Activated T-cell treated with anti-CD3 and anti-CD28 coated beads, Interleukin-2, amount 50 U/mL, for 48 hours (primary cell): ENCODE measurements around the gene USP48.
"Not testable (repeated sequence)": the region's sequence is repeated elsewhere in the genome, so short reads cannot be mapped to it uniquely, and the experiment has no call there.

ENCODE experiments used
- DNase-seq, 2 experiments: peaks; one replicate each; pipeline ENCODE4 v3.0.0-alpha.2; 2020

USP48 gene

DNA sequence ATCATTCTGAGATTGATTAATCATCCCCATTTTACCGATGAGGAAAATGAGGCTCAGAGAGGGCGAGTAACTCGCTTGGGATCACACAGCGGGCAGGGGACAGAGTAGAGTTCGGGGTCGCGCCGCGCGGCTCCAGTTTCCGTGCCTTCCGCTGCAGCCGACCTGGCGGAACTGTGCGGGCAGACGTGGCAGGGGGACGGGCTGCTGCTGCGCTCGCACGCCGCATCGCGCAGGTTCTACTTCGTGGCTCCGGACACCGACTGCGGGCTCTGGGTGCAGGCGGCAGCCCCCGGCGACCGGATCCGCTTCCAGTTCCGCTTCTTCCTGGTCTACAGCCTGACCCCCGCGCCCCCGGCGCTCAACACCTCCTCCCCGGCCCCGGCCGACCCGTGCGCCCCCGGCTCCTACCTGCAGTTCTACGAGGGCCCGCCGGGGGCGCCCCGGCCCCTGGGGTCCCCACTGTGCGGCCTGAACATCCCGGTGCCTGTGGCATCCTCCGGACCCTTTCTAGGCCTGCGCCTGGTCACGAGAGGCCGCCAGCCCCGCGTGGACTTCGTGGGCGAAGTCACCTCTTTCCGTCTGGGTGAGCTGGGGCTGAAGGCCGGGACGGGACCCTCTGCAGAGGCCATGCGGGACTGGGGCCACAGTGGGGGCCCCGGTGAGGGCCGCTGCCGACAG is 31.4 kb upstream of the USP48 start:
- peak; percentile 50 to 64 for DNase-seq

GRCh38 chr1:21813542-21813941 is 30.6 kb upstream of the USP48 start:
- no peak for DNase-seq

DNA sequence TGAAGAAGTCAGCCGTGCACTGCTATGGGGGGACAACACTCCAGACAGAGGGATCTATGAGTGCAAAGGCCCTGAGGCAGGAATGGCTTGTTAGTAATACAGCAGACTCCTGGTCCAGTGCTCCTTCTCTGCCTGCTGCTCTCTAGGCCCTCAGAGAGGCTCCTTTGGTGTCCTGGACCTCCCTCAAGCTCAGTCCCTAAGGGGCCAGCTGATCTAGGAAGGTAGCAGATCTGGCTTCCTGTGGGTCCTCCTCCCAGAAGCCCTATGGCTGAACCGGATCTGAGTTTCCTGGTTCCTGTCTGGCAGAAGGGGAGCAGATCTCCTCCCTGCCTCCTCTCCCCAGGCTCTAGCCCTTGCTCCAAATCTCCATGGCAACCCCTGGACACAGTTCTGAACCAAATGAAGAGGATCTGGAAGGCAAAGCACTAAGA is 28.9 kb upstream of the USP48 start, which contains the start of gene LDLRAD2:
Gene LDLRAD2, plus strand, starts transcription at position 391 of the 431 bp plus-strand sequence. CDS start 187 bp downstream, outside the sequence.
- DNase-seq = no peak

DNA sequence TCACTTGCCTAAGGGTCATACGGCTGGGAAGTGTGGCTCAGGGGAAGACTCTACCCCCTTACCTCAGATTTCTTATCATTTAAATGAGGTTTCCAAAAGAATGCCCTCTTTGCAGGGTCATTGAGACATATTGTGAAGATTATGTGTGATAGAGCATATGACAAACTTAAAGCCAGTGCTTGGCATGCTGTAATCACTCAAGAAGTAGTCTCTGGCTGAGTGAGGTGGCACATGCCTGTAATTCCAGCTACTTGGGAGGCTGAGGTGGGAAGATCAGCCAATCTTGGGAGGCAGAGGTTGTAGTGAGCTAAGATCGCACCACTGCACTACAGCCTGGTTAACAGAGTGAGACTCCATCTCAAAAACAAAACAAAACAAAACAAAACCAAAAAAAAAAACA is 21.6 kb upstream of the USP48 start:
- no peak for DNase-seq

DNA sequence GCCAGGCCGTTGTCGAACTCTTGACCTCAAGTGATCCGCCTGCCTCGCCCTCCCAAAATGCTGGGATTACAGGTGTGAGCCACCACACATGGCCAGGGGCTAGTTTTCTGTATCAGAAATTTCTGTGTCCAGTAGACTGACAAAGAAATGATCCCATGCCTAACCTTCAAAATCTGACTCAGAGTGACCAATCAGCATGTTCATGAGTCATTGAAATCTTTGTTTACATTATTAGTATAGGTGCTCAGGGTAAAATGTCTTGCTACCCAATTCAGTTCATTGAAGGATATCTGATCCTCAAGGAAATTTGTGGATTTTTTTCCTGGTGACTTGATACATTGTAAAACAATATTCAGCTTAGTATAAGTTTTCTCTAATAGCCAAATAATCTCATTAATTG is 18.2 kb upstream of the USP48 start:
- no peak for DNase-seq

DNA sequence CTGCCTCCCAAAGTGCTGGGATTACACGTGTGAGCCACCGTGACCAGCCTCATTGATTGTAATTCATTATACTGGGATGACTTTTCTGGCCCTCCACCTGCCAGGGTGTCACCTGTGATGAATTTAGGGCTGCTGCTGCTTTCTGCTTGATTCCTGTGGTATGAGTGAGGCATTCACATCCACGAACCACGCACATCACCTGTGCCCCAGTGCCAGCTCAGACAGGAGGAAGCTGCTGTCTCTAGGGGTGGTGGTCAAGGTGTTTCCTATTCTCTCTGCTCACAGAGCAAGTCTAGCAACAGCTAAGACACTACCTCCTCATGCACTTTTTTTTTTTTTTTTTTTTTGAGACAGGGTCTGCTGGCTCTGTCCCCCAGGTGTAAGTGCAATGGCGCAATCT is 16.8 kb upstream of the USP48 start:
- DNase-seq = no peak

DNA sequence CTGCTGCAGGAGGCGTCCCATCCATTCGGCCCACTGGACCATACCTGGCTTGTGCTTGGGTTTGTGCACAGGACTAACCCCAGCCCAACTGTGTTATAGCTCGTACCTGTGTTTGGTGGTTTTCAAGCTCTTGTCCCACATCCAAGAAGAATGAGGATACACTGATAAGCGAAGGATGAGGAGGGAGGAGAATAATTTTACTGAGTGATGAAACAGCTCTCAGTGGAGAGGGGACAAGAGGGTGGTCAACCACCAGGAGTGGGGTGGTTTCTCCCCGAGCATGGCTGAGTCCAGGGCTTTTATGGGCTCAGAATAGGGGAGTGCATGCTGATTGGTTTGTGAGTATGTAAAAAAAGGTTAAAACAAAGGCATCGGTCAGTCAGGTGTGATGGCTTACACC is 12.1 kb upstream of the USP48 start:
- no peak for DNase-seq

GRCh38 chr1:21794656-21795055 is 11.7 kb upstream of the USP48 start:
- DNase-seq = no peak

DNA sequence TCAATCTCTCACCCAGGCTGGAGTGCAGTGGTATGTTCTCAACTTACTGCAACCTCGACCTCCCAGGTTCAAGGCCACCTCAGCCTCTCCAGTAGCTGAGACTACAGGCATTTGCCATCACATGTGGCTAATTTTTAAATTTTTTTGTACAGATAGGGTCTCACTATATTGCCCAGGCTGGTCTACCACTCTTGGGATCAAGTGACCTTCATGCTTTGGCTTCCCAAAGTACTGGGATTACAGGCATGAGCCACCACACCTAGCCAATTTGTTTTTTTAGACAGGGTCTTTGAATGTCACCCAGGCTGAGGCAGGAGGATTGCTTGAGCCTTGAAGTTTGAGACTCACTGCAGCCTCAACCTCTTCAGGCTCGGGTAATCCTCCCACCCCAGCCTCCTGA is 10.2 kb upstream of the USP48 start:
- no peak for DNase-seq

DNA sequence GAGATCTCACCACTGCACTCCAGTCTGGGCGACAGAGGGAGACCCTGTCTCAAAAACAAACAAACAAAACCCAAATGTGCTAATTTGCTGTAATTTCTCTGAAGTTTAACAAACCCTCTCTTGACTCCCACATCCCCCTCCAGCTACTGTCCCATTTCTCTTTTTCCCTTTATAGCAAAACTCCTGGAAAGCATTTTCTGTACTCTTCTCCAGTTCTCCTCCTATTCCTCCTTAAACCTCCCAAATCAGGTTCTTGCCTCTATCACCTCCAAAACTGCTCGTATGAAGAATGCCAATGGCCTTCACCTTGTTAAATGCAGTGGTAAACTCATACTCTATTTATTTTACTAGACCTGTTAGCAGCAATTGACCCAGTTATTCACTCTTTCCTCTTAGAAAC is 3.7 kb upstream of the USP48 start:
- no peak for DNase-seq

- not testable (repeated sequence) for DNase-seq
These were observed 2.8 kb upstream of the USP48 start for GRCh38 chr1:21785764-21786163.

GRCh38 chr1:21783679-21784603 is 992 bp upstream of the USP48 start:
- no peak for DNase-seq

- DNase-seq = peak; percentile 72 to 77
These were observed 541 bp downstream of the USP48 start for GRCh38 chr1:21782349-21782867.

GRCh38 chr1:21781815-21782348 is 1.1 kb downstream of the USP48 start:
- DNase-seq = no peak

DNA sequence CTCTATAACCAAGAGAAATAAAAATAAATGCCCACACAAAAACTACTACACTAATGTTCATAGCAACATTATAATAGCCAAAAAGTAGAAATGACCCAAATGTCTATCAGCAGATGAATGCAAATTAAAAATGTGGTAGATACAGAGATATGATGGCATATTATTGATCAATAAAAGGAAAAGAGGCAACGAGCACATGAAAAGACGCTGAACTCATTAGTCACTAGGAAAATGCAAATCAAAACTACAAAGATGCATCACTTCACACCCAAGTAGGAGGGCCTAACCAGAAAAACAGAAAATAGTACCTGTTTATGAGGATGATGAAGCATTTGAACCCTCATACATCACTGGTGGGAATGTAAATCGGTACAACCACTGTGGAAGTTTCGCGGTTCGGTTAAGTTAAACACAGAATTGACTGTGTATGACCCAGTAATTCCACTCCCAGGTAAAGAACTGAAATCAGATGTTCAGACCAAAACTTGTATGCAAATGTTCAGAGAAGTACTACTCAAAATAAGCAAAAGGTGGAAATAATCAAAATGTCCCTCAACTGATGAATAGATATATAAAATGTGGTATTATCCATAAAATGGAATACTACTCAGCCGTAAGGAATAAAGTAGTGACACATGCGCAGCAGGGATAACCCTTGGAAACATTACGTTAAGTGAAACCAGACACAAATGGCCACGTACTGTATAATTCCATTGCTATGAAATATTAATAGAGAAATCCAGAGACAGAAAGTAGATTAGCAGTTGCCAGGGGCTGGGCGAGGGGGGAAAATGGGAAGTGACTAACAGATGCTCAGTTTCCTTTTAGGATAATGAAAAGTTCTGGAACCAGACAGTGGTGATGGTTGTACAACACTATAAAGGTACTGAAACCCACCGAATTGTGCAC is 3.1 kb downstream of the USP48 start:
- peak; percentile 48 to 56 for DNase-seq

DNA sequence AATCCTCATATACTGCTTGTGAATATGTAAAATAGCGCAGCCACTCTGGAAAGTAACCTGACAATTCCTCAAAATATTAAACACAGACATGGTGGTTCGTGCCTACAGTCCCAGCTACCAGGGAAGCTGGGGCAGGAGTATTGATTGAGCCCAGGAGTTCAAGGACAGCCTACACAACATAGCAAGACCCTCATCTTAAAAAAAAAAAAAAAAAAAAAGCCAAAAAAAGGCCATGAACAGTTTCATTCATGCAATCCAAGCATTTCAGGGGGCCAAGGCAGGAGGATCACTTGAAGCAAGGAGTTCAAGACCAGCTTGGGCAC is 4.6 kb downstream of the USP48 start:
- no peak for DNase-seq

GRCh38 chr1:21776925-21777324 is 6.0 kb downstream of the USP48 start:
- DNase-seq = not testable (repeated sequence)

GRCh38 chr1:21775985-21776562 is 6.9 kb downstream of the USP48 start:
- no peak for DNase-seq

DNA sequence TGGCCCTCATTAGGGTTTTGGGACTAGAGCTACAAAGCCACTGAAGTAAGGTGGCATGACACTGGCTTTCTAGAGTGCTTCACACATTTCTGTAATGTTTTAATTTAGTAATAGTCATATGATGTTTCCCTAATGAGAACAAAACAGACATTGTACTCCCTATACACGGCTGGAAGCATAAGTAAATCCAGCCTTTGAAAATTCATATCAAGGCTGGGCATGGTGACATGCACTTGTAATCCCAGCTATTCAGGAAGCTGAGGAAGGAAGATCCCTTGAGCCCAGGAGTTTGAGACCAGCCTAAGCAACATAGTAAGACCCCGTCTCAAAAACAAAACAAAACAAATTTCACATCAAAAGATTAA is 7.4 kb downstream of the USP48 start:
- DNase-seq = no peak

DNA sequence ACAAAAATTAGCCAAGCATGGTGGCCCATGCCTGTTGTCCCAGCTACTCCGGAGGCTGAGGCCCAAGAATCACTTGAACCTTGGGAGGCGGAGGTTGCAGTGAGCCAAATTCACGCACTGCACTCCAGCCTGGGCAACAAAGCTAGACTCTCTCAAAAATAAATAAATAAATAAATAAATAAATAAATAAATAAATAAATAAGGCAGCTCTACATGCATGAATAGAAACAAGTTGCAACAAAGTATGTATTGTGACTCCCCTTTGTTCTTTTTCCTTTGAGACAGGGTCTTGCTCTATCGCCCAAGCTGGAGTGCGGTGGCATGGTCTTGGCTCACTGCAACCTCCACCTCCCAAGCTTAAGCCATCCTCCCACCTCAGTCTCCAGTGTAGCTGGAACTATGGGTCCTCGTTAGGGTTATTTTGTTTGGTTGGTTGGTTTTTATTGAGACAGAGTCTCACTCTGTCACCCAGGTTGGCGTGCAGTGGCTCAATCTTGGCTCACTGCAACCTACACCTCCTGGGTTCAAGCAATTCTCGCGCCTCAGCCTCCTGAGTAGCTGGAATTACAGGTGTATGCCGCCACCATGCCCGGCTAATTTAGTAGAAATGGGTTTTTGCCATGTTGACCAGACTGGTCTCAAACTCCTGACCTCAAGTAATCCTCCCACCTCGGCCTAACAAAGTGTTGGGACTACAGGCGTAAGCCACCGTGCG is 8.0 kb downstream of the USP48 start:
- no peak for DNase-seq

GRCh38 chr1:21773585-21773984 is 9.4 kb downstream of the USP48 start:
- DNase-seq = no peak

DNA sequence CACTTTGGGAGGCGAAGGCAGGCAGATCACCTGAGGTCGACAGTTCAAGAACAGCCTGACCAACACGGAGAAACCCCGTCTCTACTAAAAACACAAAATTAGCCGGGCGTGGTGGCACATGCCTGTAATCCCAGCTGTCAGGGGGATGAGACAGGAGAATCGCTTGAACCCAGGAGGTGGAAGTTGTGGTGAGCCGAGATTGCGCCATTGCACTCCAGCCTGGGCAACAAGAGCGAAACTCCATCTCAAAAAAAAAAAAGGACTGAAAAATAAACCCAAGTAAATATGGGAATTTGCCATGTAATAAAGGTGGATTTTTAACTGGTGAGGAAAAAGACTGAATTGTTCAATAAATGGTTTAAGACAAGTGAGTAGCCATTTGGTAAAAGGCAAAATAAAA is 11.3 kb downstream of the USP48 start:
- DNase-seq = not testable (repeated sequence)
